ENCODE measurements around the gene SPAG4.

DNA sequence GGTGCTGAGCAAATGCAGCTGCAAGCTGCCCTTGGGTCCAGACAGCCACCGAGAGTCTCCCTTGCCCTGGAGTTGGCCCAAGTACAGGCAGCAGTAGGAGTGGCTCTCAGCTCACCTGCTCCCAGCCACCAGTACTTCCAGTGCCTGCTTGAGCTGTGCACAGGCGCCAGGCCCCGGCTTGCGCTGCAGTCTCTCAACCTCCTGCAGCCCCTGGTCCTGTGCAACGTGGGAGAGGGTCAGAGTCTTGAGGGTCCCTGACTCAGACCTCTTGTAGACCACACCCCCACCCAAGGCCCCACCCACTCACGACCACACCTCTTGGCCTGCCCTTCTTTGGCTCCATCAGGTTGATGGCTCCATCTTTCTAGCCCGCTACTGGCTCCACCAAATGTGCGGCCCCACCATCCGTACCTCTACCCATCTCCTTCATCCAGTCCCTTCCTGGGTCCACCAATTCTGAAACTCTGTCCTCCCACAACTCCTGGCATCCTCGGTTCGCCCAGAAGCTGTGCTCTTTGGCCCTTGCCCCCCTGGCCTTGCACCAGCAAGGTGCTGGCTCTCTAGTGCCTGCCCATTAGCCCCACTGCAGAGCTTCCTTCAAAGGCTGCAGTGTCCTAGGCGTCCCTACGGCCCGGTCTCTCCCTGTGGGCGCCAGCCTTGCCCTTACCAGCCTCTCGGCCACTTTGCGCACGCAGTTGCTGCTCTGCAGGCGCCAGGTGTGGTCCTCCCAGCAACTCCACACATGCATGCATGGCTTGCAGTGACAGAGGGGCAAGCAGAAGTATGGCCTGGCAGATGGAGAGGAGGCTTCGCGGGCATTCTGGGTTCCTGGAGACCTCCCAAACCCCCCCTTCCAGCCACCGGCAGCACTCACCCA is 16.5 kb upstream of the SPAG4 start:
- TF ChIP-seq POLR2A (IDR thresholded peaks at IDR 0.05) (no peak), CTCF (IDR thresholded peaks at IDR 0.05) (no peak), POLR2AphosphoS5 (IDR thresholded peaks at IDR 0.05) (no peak)
